Psoas muscle (tissue), 8 donors: ENCODE measurements around the gene EPC1. TPM values are rescaled to one million over a fixed set of nuclear protein-coding genes. Genes with fewer than 3 reads are reported as not detected.
A peak's percentile ranks its signal among the peaks of the same experiment; 100 is the strongest.

ENCODE experiments used
- ATAC-seq, 4 donors: fragments of 200-7000 bp; cut with Tn5 transposase; one replicate each; pipeline ENCODE4 v1.9.1; 2020; ENCODE audit warnings: moderate library complexity in 3 of 4, mild to moderate bottlenecking in 2 of 4
- DNase-seq, 2 donors: peaks; one replicate each; pipeline ENCODE4 v3.0.0-alpha.2; 2020
- H3K27ac ChIP-seq: fragments of 200-600 bp; one replicate; pipeline ENCODE4 v1.8.0; 2022
- H3K27me3 ChIP-seq, 3 donors: fragments of 200-600 bp in 1 of 3; one replicate each; pipeline versions ENCODE4 v1.6.1 to v1.8.0; 2013 to 2022; ENCODE audit warnings: low read length in 2 of 3, mild to moderate bottlenecking in 2 of 3, moderate library complexity in 1 of 3; ENCODE audit not compliant: insufficient read depth in 3 of 3
- H3K36me3 ChIP-seq, 2 donors: fragments of 200-600 bp in 1 of 2; one replicate each; pipeline versions ENCODE4 v1.6.1 to v1.8.0; 2013 to 2022; ENCODE audit warnings: low read depth in 1 of 2, mild to moderate bottlenecking in 1 of 2, moderate library complexity in 1 of 2; ENCODE audit not compliant: insufficient read depth in 1 of 2
- H3K4me1 ChIP-seq: fragments of 200-600 bp; one replicate; pipeline ENCODE4 v1.8.0; 2022
- H3K4me3 ChIP-seq: fragments of 200-600 bp; one replicate; pipeline ENCODE4 v1.8.0; 2022; ENCODE audit warnings: mild to moderate bottlenecking
- H3K9me3 ChIP-seq: fragments of 200-600 bp; one replicate; pipeline ENCODE4 v1.8.0; 2022
- CTCF ChIP-seq: fragments of 200-600 bp; IDR thresholded peaks from one replicate; pipeline ENCODE4 v1.8.0; 2022; ENCODE audit warnings: antibody characterized with exemption
- WGBS, 3 donors: extraction: QIAGEN DNeasy Blood & Tissue Kit; methylation state at CpG; one replicate each; pipeline versions ENCODE4 v1.1.6 to v1.1.7; 2013; 5-methylcytosine and 5-hydroxymethylcytosine counted together
- intact Hi-C, 2 donors: fragments of 100-400 bp; cut with DNase I; formaldehyde crosslinking; loops; one replicate each; pipeline versions ENCODE4 v1.11.0 to v1.14.2; 2022
- polyA plus RNA-seq, 3 donors: library from polyadenylated mRNA; stranded (reverse); fragments of 200-250 nt; gene quantifications; one replicate each; pipeline ENCODE4 v1.2.3, GENCODE V29; 2013
- total RNA-seq, 4 donors: library from RNA; stranded (reverse); fragmentation: NEBNext Ultra II Directional in 2 of 4; extraction: Animal tissue kit (Norgen Biotek cat#: 25700) in 2 of 4; gene quantifications; one replicate each; pipeline versions ENCODE4 v1.2.1 to v1.2.4, GENCODE V29; 2021 to 2023
- donor health status: healthy with polysubstance abuse.
- donor health status: DM: no; HTN: no; CAD: no; lungs with moderate emphysema.
- donor health status: Bipolar disorder and iron deficiency.
- donor health status: healthy.
- donor health status: DM: yes; HTN: yes; CAD: no.
- donor health status: DM: no; HTN: no; CAD: no.
- donor health status: DM: no; HTN: no; CAD: no.
- donor health status: DM: yes; HTN: yes; CAD: no.

EPC1 gene
- total and polyA plus RNA-seq, 7 donors, result 19.5 to 37.1 (median 23.4) TPM

- H3K4me1 ChIP-seq, result no peaks in the 10 kb centered on the region
- H3K27ac ChIP-seq, result no peak overlapping the region
- peaks cover 6 to 50% of the 10 kb centered on the region in 2 donors for H3K36me3 ChIP-seq
- H3K9me3 ChIP-seq, result no peaks in the 10 kb centered on the region
- intact Hi-C loops, result no loop called here
- WGBS, 3 donors, result 81 to 86% (median 82%) methylated on average over 5 of the region's 5 CpGs
- no peak for DNase-seq
- H3K4me3 ChIP-seq, result no peak overlapping the region
- no peak for TF ChIP-seq CTCF
- H3K27me3 ChIP-seq, result no peaks in the 10 kb centered on the region
- ATAC-seq, result peak in 2 of 4 donors; percentile 20 to 27
These were observed 80.0 kb downstream of the EPC1 start for GRCh38 chr10:32266979-32267378.

GRCh38 chr10:32266566-32266965 lies 80.4 kb downstream of the EPC1 start:
- DNase-seq, result no peak
- intact Hi-C loops, result no loop called here
- H3K4me1 ChIP-seq, result no peaks in the 10 kb centered on the region
- ATAC-seq, result no peak
- no peak overlapping the region for H3K4me3 ChIP-seq
- TF ChIP-seq CTCF, result no peak
- peaks cover 6 to 46% of the 10 kb centered on the region in 2 donors for H3K36me3 ChIP-seq
- no peak overlapping the region for H3K27ac ChIP-seq
- no peaks in the 10 kb centered on the region for H3K27me3 ChIP-seq
- no peaks in the 10 kb centered on the region for H3K9me3 ChIP-seq
- 97% methylated on average over 2 of the region's 2 CpGs for WGBS, 3 donors

GRCh38 chr10:32265756-32266155 lies 81.2 kb downstream of the EPC1 start:
- Histone ChIP-seq H3K4me3 (no peak overlapping the region), H3K27me3 (no peaks in the 10 kb centered on the region), H3K36me3 (peaks cover 6 to 38% of the 10 kb centered on the region in 2 donors), H3K9me3 (no peaks in the 10 kb centered on the region), H3K27ac (no peak overlapping the region), H3K4me1 (no peaks in the 10 kb centered on the region)
- DNase-seq (no peak), ATAC-seq (no peak)
- WGBS, 3 donors, result 88 to 94% (median 94%) methylated on average over 2 of the region's 2 CpGs
- intact Hi-C loops, result no loop called here
- no peak for TF ChIP-seq CTCF

- TF ChIP-seq CTCF, result no peak
- H3K9me3 ChIP-seq, result no peaks in the 10 kb centered on the region
- ATAC-seq (no peak), DNase-seq (no peak)
- H3K27ac ChIP-seq, result no peak overlapping the region
- no peak overlapping the region for H3K4me3 ChIP-seq
- H3K4me1 ChIP-seq, result no peaks in the 10 kb centered on the region
- no peaks in the 10 kb centered on the region for H3K27me3 ChIP-seq
- intact Hi-C loops, result no loop called here
- H3K36me3 ChIP-seq, result peaks cover 3 to 13% of the 10 kb centered on the region in 2 donors
- WGBS, 3 donors, result 85 to 94% (median 93%) methylated on average over 1 of the region's 1 CpG
These were observed 83.7 kb downstream of the EPC1 start for GRCh38 chr10:32263300-32263699.

- ATAC-seq, result no peak
- WGBS, 3 donors, result 94 to 95% (median 95%) methylated on average over 4 of the region's 4 CpGs
- intact Hi-C loops, result loop anchor here in 1 of 2 donors (5.0 kb wide), 2 partner anchors 88 to 108 kb away; partner anchors contain the start of gene EPC1
These were observed 87.4 kb downstream of the EPC1 start for GRCh38 chr10:32259551-32259950.

More at GRCh38 chr10:32259551-32259950, 87.4 kb downstream of the EPC1 start:
- Histone ChIP-seq H3K27me3 (no peaks in the 10 kb centered on the region), H3K9me3 (no peaks in the 10 kb centered on the region), H3K4me1 (no peaks in the 10 kb centered on the region), H3K36me3 (no peaks in the 10 kb centered on the region), H3K27ac (no peak overlapping the region), H3K4me3 (no peak overlapping the region)
- TF ChIP-seq CTCF, result no peak
- DNase-seq, result no peak
